ENCODE data around the gene DGKZ.

Gene DGKZ

DNA sequence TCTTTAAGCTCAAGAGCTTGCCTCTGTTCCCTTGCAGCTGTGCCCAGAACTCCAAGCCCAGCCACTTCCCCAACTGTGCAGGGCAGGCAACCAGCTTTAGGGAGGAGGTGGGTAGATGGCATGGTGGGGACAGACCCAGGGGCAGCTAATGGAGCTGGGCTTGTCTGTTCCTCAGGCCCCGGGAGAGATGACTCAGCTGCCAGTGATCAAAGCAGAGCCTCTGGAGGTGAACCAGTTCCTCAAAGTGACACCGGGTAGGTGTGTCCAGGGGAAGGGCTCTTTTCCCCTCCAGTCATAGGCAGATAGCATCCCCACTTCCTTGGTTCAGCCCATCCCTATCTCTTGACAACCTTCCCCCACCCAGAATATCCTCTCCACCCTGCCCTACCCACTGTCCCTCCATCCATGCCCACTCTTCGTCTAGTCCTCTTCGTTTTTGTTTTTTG lies 37.4 kb upstream of the DGKZ start:
- Histone ChIP-seq H3K4me3 (ENCODE audit: low read length, poor library complexity, severe bottlenecking) (no peak overlapping the region), H3K79me2 (ENCODE audit: insufficient read depth, low read length) (no peaks in the 10 kb centered on the region), H3K9me2 (replicated peaks; ENCODE audit: low read depth, low read length) (no peaks in the 10 kb centered on the region), H3K27me3 (ENCODE audit: insufficient read depth, low read length, poor library complexity, severe bottlenecking) (no peaks in the 10 kb centered on the region), H3K9ac (ENCODE audit: low read depth, low read length, poor library complexity, severe bottlenecking) (peak overlapping the region; percentile 34), H3K36me3 (ENCODE audit: insufficient read depth, low read length) (no peaks in the 10 kb centered on the region), H3K9me3 (ENCODE audit: insufficient read depth, low read depth, low read length) (no peaks in the 10 kb centered on the region), H4K20me1 (ENCODE audit: insufficient read depth, low read length, poor library complexity, severe bottlenecking) (no peaks in the 10 kb centered on the region), H3F3A (ENCODE audit: low read depth) (no peaks in the 10 kb centered on the region), H3K4me2 (ENCODE audit: low read depth, low read length, poor library complexity, severe bottlenecking) (peak overlapping the region; percentile 47), H2AFZ (ENCODE audit: low read length) (peak overlapping the region; percentile 62; the same call in 1 of the 2 replicates), H3K4me1 (ENCODE audit: insufficient read depth, low read length, poor library complexity, severe bottlenecking) (peaks cover 29% of the 10 kb centered on the region)
- TF ChIP-seq, protein P1, sequence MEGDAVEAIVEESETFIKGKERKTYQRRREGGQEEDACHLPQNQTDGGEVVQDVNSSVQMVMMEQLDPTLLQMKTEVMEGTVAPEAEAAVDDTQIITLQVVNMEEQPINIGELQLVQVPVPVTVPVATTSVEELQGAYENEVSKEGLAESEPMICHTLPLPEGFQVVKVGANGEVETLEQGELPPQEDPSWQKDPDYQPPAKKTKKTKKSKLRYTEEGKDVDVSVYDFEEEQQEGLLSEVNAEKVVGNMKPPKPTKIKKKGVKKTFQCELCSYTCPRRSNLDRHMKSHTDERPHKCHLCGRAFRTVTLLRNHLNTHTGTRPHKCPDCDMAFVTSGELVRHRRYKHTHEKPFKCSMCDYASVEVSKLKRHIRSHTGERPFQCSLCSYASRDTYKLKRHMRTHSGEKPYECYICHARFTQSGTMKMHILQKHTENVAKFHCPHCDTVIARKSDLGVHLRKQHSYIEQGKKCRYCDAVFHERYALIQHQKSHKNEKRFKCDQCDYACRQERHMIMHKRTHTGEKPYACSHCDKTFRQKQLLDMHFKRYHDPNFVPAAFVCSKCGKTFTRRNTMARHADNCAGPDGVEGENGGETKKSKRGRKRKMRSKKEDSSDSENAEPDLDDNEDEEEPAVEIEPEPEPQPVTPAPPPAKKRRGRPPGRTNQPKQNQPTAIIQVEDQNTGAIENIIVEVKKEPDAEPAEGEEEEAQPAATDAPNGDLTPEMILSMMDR (conservative IDR thresholded peaks at IDR 0.05; ENCODE audit: low read length) = no peak
- TF ChIP-seq EZH2phosphoT487 (IDR thresholded peaks at IDR 0.05; ENCODE audit: borderline replicate concordance) = no peak

DNA sequence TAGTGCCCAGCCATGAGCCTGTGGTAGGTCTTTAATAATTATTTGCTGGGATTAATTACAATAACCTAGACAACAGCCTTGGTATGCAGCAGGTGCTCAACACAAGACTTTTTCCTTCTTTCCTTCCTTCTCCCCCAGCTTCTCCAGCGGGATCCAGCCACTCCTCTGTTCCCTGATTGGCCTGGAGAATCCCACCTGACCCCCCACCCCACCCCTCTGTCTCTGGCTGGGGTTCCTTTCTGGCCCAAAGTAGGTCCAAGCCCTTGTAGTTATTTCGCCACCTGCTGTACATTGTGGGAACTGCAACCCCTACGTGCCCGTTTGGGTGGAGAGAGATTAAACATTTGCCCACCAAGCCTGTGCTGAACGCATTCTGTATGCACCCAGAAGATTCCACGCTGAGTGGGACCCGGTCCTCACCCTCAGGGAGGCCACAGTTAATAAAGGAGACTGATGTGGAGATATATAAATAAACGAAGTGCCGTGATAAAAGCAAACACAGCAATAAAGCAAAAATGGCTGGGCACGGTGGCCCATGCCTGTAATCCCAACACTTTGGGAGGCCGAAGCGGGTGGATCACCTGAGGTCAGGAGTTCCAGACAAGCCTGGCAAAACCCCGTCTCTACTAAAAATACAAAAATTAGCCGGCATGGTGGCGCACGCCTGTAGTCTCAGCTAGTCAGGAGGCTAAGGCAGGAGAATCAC lies 32.1 kb upstream of the DGKZ start:
- peak overlapping the region; percentile 39 for H3K4me2 ChIP-seq (ENCODE audit: low read depth, low read length, poor library complexity, severe bottlenecking)
- H3K4me1 ChIP-seq (ENCODE audit: insufficient read depth, low read length, poor library complexity, severe bottlenecking) = peaks cover 22% of the 10 kb centered on the region
- H4K20me1 ChIP-seq (ENCODE audit: insufficient read depth, low read length, poor library complexity, severe bottlenecking) = no peaks in the 10 kb centered on the region
- H3K27me3 ChIP-seq (ENCODE audit: insufficient read depth, low read length, poor library complexity, severe bottlenecking) = no peaks in the 10 kb centered on the region
- no peaks in the 10 kb centered on the region for H3K79me2 ChIP-seq (ENCODE audit: insufficient read depth, low read length)
- H3F3A ChIP-seq (ENCODE audit: low read depth) = peaks cover 5% of the 10 kb centered on the region; the same call in 1 of the 2 replicates
- peak overlapping the region; percentile 29 for H3K4me3 ChIP-seq (ENCODE audit: low read length, poor library complexity, severe bottlenecking)
- H3K36me3 ChIP-seq (ENCODE audit: insufficient read depth, low read length) = no peaks in the 10 kb centered on the region
- no peaks in the 10 kb centered on the region for H3K9me3 ChIP-seq (ENCODE audit: insufficient read depth, low read depth, low read length)
- no peaks in the 10 kb centered on the region for H3K9me2 ChIP-seq (replicated peaks; ENCODE audit: low read depth, low read length)
- no peak overlapping the region for H3K9ac ChIP-seq (ENCODE audit: low read depth, low read length, poor library complexity, severe bottlenecking)
- peak overlapping the region; percentile 53; the same call in 1 of the 2 replicates for H2AFZ ChIP-seq (ENCODE audit: low read length)
- TF ChIP-seq, protein P1 (conservative IDR thresholded peaks at IDR 0.05; ENCODE audit: low read length) = peak; percentile 98
- TF ChIP-seq EZH2phosphoT487 (IDR thresholded peaks at IDR 0.05; ENCODE audit: borderline replicate concordance) = no peak

DNA sequence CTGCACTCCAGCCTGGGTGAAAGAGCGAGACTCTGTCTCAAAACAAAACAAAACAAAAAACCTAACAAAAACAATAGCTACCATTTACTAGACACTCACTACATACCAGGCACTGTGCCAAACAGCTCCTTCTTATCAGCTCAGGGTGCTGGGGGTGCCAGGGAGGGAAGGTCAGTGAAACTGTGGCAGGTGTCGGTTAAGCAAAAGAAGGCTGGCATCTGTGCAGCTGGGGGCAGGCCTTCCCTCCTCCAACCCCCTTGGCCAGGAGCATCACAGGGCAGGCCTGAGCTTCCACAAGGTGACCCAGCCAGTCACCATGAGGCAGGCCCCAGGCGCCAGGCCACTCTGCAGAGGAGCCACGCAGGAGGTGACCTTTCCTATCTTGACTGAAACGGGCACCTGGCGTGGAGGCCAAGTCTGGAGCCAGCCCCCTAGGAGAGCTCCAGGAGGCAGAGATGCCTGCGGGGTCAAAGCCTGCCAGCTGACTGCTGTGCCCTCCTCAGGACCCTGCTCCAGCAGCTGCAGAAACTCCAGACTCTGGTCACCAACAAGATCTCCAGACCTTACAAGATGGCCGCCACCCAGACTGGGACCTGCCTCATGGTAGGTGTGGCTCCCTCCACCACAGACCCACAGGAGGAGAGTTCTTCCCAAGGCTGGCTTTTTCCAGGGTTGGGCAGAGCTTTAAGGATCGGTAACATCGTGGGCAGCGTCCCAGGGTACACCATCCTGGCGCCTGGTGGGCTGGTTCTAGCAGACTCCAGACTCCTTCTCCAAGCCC lies 31.3 kb upstream of the DGKZ start:
- H3K27me3 ChIP-seq (ENCODE audit: insufficient read depth, low read length, poor library complexity, severe bottlenecking) = no peaks in the 10 kb centered on the region
- no peak overlapping the region for H3K4me2 ChIP-seq (ENCODE audit: low read depth, low read length, poor library complexity, severe bottlenecking)
- 0 out of 2 replicates have a peak, but pooled peaks cover 3% of the 10 kb centered on the region for H3K79me2 ChIP-seq (ENCODE audit: insufficient read depth, low read length)
- no peak overlapping the region for H2AFZ ChIP-seq (ENCODE audit: low read length)
- H3K4me1 ChIP-seq (ENCODE audit: insufficient read depth, low read length, poor library complexity, severe bottlenecking) = peaks cover 24% of the 10 kb centered on the region
- TF ChIP-seq, protein P1 (conservative IDR thresholded peaks at IDR 0.05; ENCODE audit: low read length) = no peak
- TF ChIP-seq EZH2phosphoT487 (IDR thresholded peaks at IDR 0.05; ENCODE audit: borderline replicate concordance) = no peak
- H3F3A ChIP-seq (ENCODE audit: low read depth) = peaks cover 5% of the 10 kb centered on the region; the same call in 1 of the 2 replicates
- H3K4me3 ChIP-seq (ENCODE audit: low read length, poor library complexity, severe bottlenecking) = no peak overlapping the region
- no peaks in the 10 kb centered on the region for H4K20me1 ChIP-seq (ENCODE audit: insufficient read depth, low read length, poor library complexity, severe bottlenecking)
- H3K9me2 ChIP-seq (replicated peaks; ENCODE audit: low read depth, low read length) = no peaks in the 10 kb centered on the region
- no peaks in the 10 kb centered on the region for H3K9me3 ChIP-seq (ENCODE audit: insufficient read depth, low read depth, low read length)
- no peak overlapping the region for H3K9ac ChIP-seq (ENCODE audit: low read depth, low read length, poor library complexity, severe bottlenecking)
- H3K36me3 ChIP-seq (ENCODE audit: insufficient read depth, low read length) = no peaks in the 10 kb centered on the region

Measured in Loucy (cell line).